HEK293 (cell line): ENCODE results near the gene ADAM17.

Source experiments
- CTCF ChIP-seq: fragments of 450-650 bp; formaldehyde crosslinking; IDR thresholded peaks from 2 replicates; pipeline ENCODE4 v1.5.1; 2016; ENCODE audit warnings: missing biosample characterization, missing genetic modification characterization
- GLI2 ChIP-seq: fragments of 450-650 bp; formaldehyde crosslinking; IDR thresholded peaks from 2 replicates; pipeline ENCODE4; 2017; ENCODE audit warnings: missing biosample characterization, missing genetic modification characterization, low read depth, borderline replicate concordance
- PBX3 ChIP-seq: sonication (generic); formaldehyde crosslinking; IDR thresholded peaks from 2 replicates; pipeline ENCODE4 v1.8.1; 2022; ENCODE audit warnings: mild to moderate bottlenecking, moderate library complexity, missing genetic modification reagents
- PRDM10 ChIP-seq: fragments of 450-650 bp; formaldehyde crosslinking; IDR thresholded peaks from 2 replicates; pipeline ENCODE4 v1.5.1; 2016; ENCODE audit warnings: missing biosample characterization, missing genetic modification characterization
- YY1 ChIP-seq: fragments of 450-650 bp; formaldehyde crosslinking; IDR thresholded peaks from 2 replicates; pipeline ENCODE4 v1.5.1; 2018; ENCODE audit warnings: missing biosample characterization, missing genetic modification characterization
- ZFP37 ChIP-seq: fragments of 450-650 bp; formaldehyde crosslinking; IDR thresholded peaks from 2 replicates; pipeline ENCODE4 v1.5.1; 2016; ENCODE audit warnings: missing biosample characterization, missing genetic modification characterization
- ZNF121 ChIP-seq: fragments of 450-650 bp; formaldehyde crosslinking; IDR thresholded peaks from 2 replicates; pipeline ENCODE4 v1.5.1; 2016; ENCODE audit warnings: missing biosample characterization, missing genetic modification characterization
- ZNF629 ChIP-seq: fragments of 450-650 bp; formaldehyde crosslinking; IDR thresholded peaks from 2 replicates; pipeline ENCODE4 v1.5.1; 2017; ENCODE audit warnings: missing biosample characterization, missing genetic modification characterization

- TF ChIP-seq PRDM10: no peak
- TF ChIP-seq CTCF (tag by site-specific recombination): no peak
- TF ChIP-seq PBX3 (CRISPR knock-in tag): no peak
- no peak for TF ChIP-seq ZFP37
- TF ChIP-seq YY1 (tag by site-specific recombination): no peak
- no peak for TF ChIP-seq ZNF629 (tag by site-specific recombination)
- TF ChIP-seq ZNF121: no peak
- TF ChIP-seq GLI2 (tag by site-specific recombination): no peak
These were observed 19.1 kb downstream of the ADAM17 start for GRCh38 chr2:9536504-9536903.
